GM20000 (cell line): Measurements from ENCODE around the gene LRATD1.

Source experiments
- DNase-seq: peaks from one replicate; pipeline ENCODE4 v3.0.0; 2012; ENCODE audit warnings: low spot score
- CTCF ChIP-seq: IDR thresholded peaks from 2 replicates; pipeline ENCODE4 v1.5.1; 2012; ENCODE audit warnings: mild to moderate bottlenecking, control low read depth; ENCODE audit errors: extremely low read depth, missing control alignments

LRATD1 gene, protein sequence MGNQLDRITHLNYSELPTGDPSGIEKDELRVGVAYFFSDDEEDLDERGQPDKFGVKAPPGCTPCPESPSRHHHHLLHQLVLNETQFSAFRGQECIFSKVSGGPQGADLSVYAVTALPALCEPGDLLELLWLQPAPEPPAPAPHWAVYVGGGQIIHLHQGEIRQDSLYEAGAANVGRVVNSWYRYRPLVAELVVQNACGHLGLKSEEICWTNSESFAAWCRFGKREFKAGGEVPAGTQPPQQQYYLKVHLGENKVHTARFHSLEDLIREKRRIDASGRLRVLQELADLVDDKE

GRCh38 chr2:14632133-14632936 lies at the start of gene LRATD1:
Gene LRATD1 (plus strand): TSS chr2:14632717. CDS start chr2:14633980, 1,263 bp downstream.
- no peak for TF ChIP-seq CTCF
- no peak for DNase-seq

- no peak for DNase-seq
- no peak for TF ChIP-seq CTCF
These were observed 49.5 kb upstream of the LRATD1 start for GRCh38 chr2:14583059-14583458.

- no peak for TF ChIP-seq CTCF
- DNase-seq: no peak
These were observed 48.7 kb upstream of the LRATD1 start for GRCh38 chr2:14583802-14584201.

GRCh38 chr2:14587119-14587518 lies 45.4 kb upstream of the LRATD1 start:
- TF ChIP-seq CTCF: no peak
- no peak for DNase-seq

GRCh38 chr2:14601156-14601770 lies 31.3 kb upstream of the LRATD1 start:
- no peak for TF ChIP-seq CTCF
- no peak for DNase-seq

DNA sequence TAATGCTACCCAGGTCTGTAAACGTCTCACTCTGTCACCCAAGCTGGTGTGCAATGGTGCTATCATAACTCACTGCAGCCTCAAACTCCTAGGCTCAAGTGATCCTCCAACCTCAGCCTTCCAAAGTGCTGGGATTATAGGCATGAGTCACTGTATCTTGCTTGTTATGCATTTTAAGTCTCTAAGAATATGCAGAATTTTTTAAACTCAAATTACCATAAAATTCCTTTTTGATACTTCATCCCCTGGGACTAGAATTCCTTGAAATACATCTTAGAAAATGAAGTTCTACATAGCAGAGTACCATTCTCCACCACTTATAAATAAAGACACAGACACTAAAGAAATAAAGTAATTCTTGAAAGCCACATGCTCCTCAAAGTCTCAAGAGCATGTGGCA lies 30.2 kb upstream of the LRATD1 start:
- no peak for TF ChIP-seq CTCF
- DNase-seq: no peak

- DNase-seq: no peak
- TF ChIP-seq CTCF: no peak
These were observed 28.8 kb upstream of the LRATD1 start for GRCh38 chr2:14603676-14604075.
